Measurements from ENCODE around the gene FAM114A1. TPM values are rescaled to one million over a fixed set of nuclear protein-coding genes. Genes with fewer than 3 reads are reported as not detected.

FAM114A1 gene
- total RNA-seq, 4 donors from 2014 or later = 87.4 to 164 (median 109) TPM

DNA sequence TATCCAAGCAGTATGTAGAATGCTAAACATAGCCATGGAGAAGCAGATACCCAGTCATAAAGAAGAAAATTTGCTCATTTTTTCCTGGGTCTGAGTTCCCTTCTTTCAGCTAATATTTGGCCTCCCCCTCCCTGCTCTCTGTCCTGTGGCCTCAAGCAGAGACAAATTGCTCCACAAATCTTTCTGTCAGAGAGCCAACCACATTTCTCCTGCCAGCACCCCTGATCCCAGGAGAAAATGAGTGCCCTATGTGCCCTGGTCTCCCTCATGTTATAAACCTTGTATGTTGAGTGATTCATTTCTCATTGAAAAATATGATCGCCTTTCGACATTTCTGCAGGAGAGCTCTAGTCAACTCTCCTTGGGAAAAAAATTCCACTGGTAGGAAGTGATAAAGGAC is 82.6 kb downstream of the FAM114A1 start:
- TF ChIP-seq, protein P1, sequence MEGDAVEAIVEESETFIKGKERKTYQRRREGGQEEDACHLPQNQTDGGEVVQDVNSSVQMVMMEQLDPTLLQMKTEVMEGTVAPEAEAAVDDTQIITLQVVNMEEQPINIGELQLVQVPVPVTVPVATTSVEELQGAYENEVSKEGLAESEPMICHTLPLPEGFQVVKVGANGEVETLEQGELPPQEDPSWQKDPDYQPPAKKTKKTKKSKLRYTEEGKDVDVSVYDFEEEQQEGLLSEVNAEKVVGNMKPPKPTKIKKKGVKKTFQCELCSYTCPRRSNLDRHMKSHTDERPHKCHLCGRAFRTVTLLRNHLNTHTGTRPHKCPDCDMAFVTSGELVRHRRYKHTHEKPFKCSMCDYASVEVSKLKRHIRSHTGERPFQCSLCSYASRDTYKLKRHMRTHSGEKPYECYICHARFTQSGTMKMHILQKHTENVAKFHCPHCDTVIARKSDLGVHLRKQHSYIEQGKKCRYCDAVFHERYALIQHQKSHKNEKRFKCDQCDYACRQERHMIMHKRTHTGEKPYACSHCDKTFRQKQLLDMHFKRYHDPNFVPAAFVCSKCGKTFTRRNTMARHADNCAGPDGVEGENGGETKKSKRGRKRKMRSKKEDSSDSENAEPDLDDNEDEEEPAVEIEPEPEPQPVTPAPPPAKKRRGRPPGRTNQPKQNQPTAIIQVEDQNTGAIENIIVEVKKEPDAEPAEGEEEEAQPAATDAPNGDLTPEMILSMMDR (IDR thresholded peaks at IDR 0.05; ENCODE audit: low read depth) = no peak

DNA sequence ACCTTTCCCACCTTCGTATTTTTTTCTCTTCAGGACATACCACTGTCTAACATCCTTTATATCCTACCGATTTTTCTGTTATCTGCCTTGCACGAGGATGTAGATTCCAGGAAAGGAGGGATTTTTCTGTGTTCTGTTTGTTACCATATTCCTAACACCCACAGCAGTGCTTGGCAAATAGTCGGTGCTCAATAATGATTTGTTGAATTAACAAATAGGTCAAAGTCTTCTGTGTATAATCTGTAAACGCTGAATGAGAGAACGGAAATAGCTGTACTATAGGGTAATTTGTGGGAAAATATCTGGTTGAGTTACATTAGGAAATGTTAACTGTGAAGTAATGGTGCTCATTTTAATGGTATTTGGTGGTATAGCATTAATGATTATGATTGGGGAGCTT is 83.1 kb downstream of the FAM114A1 start:
- TF ChIP-seq, protein P1 (IDR thresholded peaks at IDR 0.05; ENCODE audit: low read depth) = no peak

GRCh38 chr4:38951598-38951997 is 84.0 kb downstream of the FAM114A1 start:
- TF ChIP-seq, protein P1 (IDR thresholded peaks at IDR 0.05; ENCODE audit: low read depth) = no peak

GRCh38 chr4:38952017-38952416 is 84.4 kb downstream of the FAM114A1 start:
- TF ChIP-seq, protein P1 (IDR thresholded peaks at IDR 0.05; ENCODE audit: low read depth) = no peak

GRCh38 chr4:38954727-38955126 is 87.1 kb downstream of the FAM114A1 start:
- TF ChIP-seq, protein P1 (IDR thresholded peaks at IDR 0.05; ENCODE audit: low read depth) = no peak

- TF ChIP-seq, protein P1 (IDR thresholded peaks at IDR 0.05; ENCODE audit: low read depth) = no peak
Observed at GRCh38 chr4:38955957-38956356, 88.4 kb downstream of the FAM114A1 start.

- TF ChIP-seq, protein P1 (IDR thresholded peaks at IDR 0.05; ENCODE audit: low read depth) = no peak
Observed at GRCh38 chr4:38957261-38957815, 89.7 kb downstream of the FAM114A1 start.

All from subcutaneous adipose tissue (tissue), 4 donors.